Uterus (tissue), 4 donors: ENCODE measurements around the gene MSI2. TPM values are rescaled to one million over a fixed set of nuclear protein-coding genes. Genes with fewer than 3 reads are reported as not detected.

Experiments
- DNase-seq, 2 donors: peaks; one replicate each; pipeline ENCODE4 v3.0.0-alpha.2; 2019 to 2020
- H3K27ac ChIP-seq, 2 donors: fragments of 200-600 bp; sonication (generic); 1 replicate in 1 of 2; 2 replicates in 1 of 2; pipeline ENCODE4 v1.5.1; 2016 to 2018
- H3K27me3 ChIP-seq, 2 donors: fragments of 200-600 bp; sonication (generic); one replicate each; pipeline ENCODE4 v1.5.1; 2018 to 2019; ENCODE audit warnings: control low read depth in 1 of 2
- H3K36me3 ChIP-seq, 2 donors: fragments of 200-600 bp; sonication (generic); one replicate each; pipeline ENCODE4 v1.5.1; 2019; ENCODE audit warnings: control low read depth in 1 of 2
- H3K4me1 ChIP-seq, 2 donors: fragments of 200-600 bp; sonication (generic); one replicate each; pipeline ENCODE4 v1.5.1; 2018 to 2019; ENCODE audit warnings: control low read depth in 1 of 2
- H3K4me3 ChIP-seq, 2 donors: fragments of 200-600 bp; sonication (generic); 1 replicate in 1 of 2; 2 replicates in 1 of 2; pipeline ENCODE4 v1.5.1; 2018 to 2019; ENCODE audit warnings: mild to moderate bottlenecking in 1 of 2
- H3K9me3 ChIP-seq, 2 donors: fragments of 200-600 bp; sonication (generic); one replicate each; pipeline ENCODE4 v1.5.1; 2019; ENCODE audit warnings: control low read depth in 1 of 2
- CTCF ChIP-seq, 4 experiments: fragments of 200-600 bp in 2 of 4; fragments of 450-650 bp in 2 of 4; sonication (generic) in 2 of 4; IDR thresholded peaks; one replicate each; pipeline ENCODE4 v1.5.1; 2016 to 2019; ENCODE audit warnings: antibody characterized with exemption in 4 of 4, mild to moderate bottlenecking in 2 of 4, moderate library complexity in 1 of 4
- POLR2A ChIP-seq, 2 donors: fragments of 450-650 bp; IDR thresholded peaks; one replicate each; pipeline ENCODE4 v1.6.1; 2016; ENCODE audit warnings: antibody characterized with exemption in 2 of 2, mild to moderate bottlenecking in 1 of 2, moderate library complexity in 1 of 2
- intact Hi-C: fragments of 100-400 bp; cut with DNase I; formaldehyde crosslinking; loops from one replicate; pipeline ENCODE4 v1.15.1; 2023; ENCODE audit warnings: low total_unique reads
- total RNA-seq, 4 donors: library from RNA; depleted of rRNA in 3 of 4; stranded (reverse); fragments of >200 nt in 3 of 4; gene quantifications; one replicate each; pipeline versions ENCODE4 v1.1.0 to v1.2.4, GENCODE V29; 2014 to 2023
- donor health status: DM: yes; HTN: yes; CAD: no.

The MSI2 gene
- total RNA-seq, 4 donors from 2014 or later: 13.2 to 60.8 (median 44.5) TPM

GRCh38 chr17:57404795-57405490, 148.6 kb downstream of the MSI2 start:
- H3K4me1 ChIP-seq: peaks cover 0 to 5% of the 10 kb centered on the region in 2 donors
- no peak overlapping the region for H3K27ac ChIP-seq
- DNase-seq: no peak
- no peak overlapping the region for H3K4me3 ChIP-seq
- H3K9me3 ChIP-seq: no peaks in the 10 kb centered on the region
- no peaks in the 10 kb centered on the region for H3K27me3 ChIP-seq
- intact Hi-C loops: no loop called here
- H3K36me3 ChIP-seq: no peaks in the 10 kb centered on the region
- TF ChIP-seq POLR2A (IDR thresholded peaks at IDR 0.05) (no peak), CTCF (IDR thresholded peaks at IDR 0.05) (no peak)

GRCh38 chr17:57405491-57406072, 149.3 kb downstream of the MSI2 start:
- Histone ChIP-seq H3K36me3 (no peaks in the 10 kb centered on the region), H3K27ac (peak overlapping the region in 1 of 2 donors; percentile 35), H3K4me1 (peaks cover 0 to 5% of the 10 kb centered on the region in 2 donors), H3K9me3 (no peaks in the 10 kb centered on the region), H3K4me3 (no peak overlapping the region), H3K27me3 (no peaks in the 10 kb centered on the region)
- TF ChIP-seq POLR2A (IDR thresholded peaks at IDR 0.05): no peak
- TF ChIP-seq CTCF (IDR thresholded peaks at IDR 0.05): no peak
- no peak for DNase-seq
- intact Hi-C loops: no loop called here

GRCh38 chr17:57406131-57406980, 150.0 kb downstream of the MSI2 start:
- Histone ChIP-seq H3K27ac (peak overlapping the region in 1 of 2 donors; percentile 35), H3K27me3 (no peaks in the 10 kb centered on the region), H3K4me3 (no peak overlapping the region), H3K4me1 (peaks cover 0 to 5% of the 10 kb centered on the region in 2 donors), H3K36me3 (no peaks in the 10 kb centered on the region), H3K9me3 (no peaks in the 10 kb centered on the region)
- intact Hi-C loops: no loop called here
- no peak for DNase-seq
- TF ChIP-seq CTCF (IDR thresholded peaks at IDR 0.05) (no peak), POLR2A (IDR thresholded peaks at IDR 0.05) (no peak)

- TF ChIP-seq CTCF (IDR thresholded peaks at IDR 0.05) (no peak), POLR2A (IDR thresholded peaks at IDR 0.05) (no peak)
- Histone ChIP-seq H3K4me3 (no peak overlapping the region), H3K27ac (no peak overlapping the region), H3K36me3 (no peaks in the 10 kb centered on the region), H3K4me1 (peaks cover 0 to 5% of the 10 kb centered on the region in 2 donors), H3K27me3 (no peaks in the 10 kb centered on the region), H3K9me3 (no peaks in the 10 kb centered on the region)
- DNase-seq: no peak
- intact Hi-C loops: no loop called here
Measured at GRCh38 chr17:57406981-57407286, 150.6 kb downstream of the MSI2 start.
